GM21576 (cell line): Measurements from ENCODE around the gene FAM167B.
"Not testable (repeated sequence)": the region's sequence is repeated elsewhere in the genome, so short reads cannot be mapped to it uniquely, and the experiment has no call there.

Experiments used
- ATAC-seq: cut with Tn5 transposase; IDR thresholded peaks from one replicate; pipeline ENCODE4 v1.9.1; 2021; ENCODE audit warnings: mild to moderate bottlenecking, moderate library complexity; ENCODE audit not compliant: unreplicated experiment

The FAM167B gene

GRCh38 chr1:32298211-32298610 is 51.2 kb downstream of the FAM167B start:
- ATAC-seq: not testable (repeated sequence)
